ENCODE data around the gene SNX17.
A peak's percentile ranks its signal among the peaks of the same experiment; 100 is the strongest.

DNA sequence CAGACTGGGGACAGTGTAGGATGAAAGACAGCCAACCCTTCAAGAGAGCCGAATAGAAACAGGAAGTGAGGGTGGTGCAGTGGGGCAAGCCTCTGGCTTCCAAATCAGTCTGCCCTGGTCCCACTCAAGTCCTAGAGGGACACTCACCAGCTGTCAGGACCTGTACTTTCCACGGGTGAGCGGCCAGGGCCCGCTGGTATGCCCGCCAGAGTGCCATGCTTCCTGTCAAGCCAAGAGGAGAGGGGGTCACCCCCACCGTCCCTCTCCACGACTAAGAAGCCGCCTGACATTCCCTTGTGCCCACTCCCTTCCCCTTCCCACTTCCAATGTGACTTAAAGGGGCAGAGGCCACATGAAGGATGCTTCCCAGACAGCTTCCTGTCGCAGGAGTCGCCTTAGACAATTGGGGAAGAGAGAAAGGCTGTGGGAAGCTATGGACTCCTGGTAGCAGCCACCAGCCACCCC, 48.1 kb upstream of the SNX17 start:
- TF ChIP-seq TAF1 (IDR thresholded peaks at IDR 0.05; ENCODE audit: low read depth, low read length) (no peak), POLR2A (IDR thresholded peaks at IDR 0.05; ENCODE audit: low read depth, low read length) (no peak; the same call in 1 of the 2 replicates), POU2F2 (IDR thresholded peaks at IDR 0.05; ENCODE audit: low read depth, low read length) (no peak), POLR2AphosphoS5 (IDR thresholded peaks at IDR 0.05; ENCODE audit: low read depth, low read length) (no peak), PAX5 (IDR thresholded peaks at IDR 0.05; ENCODE audit: insufficient read depth, low read length, severe bottlenecking) (no peak), SPI1 (IDR thresholded peaks at IDR 0.05; ENCODE audit: low read depth, low read length) (peak; percentile 91)
